DOHH2 (cell line): ENCODE results near the gene ZNF304.

Source experiments
- CTCF ChIP-seq: fragments of 200-600 bp; sonication (generic); IDR thresholded peaks from one replicate; pipeline ENCODE4 v1.5.1; 2014; ENCODE audit warnings: antibody characterized with exemption, mild to moderate bottlenecking, low read depth, low read length; ENCODE audit not compliant: poor library complexity, severe bottlenecking
- EZH2phosphoT487 ChIP-seq: fragments of 200-600 bp; sonication (generic); IDR thresholded peaks from 2 replicates; pipeline ENCODE4 v1.6.1; 2017; ENCODE audit warnings: borderline replicate concordance, mild to moderate bottlenecking, antibody characterized with exemption, low read length, moderate library complexity, mixed read lengths

- TF ChIP-seq CTCF (no peak), EZH2phosphoT487 (no peak)
Observed at GRCh38 chr19:57380923-57381322, 29.9 kb downstream of the ZNF304 start.
